Measurements from ENCODE around the gene FBN2.

Gene FBN2

DNA sequence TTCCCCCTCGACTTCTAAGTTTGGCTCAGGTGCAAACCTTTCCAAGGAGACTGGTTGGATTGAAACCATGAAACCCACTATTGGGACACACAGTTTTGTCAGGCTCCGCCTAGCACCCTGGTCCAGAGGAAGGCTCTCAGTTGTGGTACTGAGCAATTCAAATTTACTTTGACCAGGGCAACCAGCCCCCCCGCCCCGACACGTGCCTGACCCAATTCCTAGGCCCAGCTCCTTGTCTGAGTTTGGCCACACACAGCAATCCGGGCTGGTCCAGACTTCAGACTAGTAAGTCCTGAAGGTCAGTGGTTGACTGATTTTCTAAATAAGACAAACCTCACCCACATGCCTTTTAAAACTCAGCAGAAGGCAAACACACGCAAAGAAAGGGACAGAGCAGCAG is 321.8 kb downstream of the FBN2 start:
- no peak for DNase-seq (ENCODE audit: low read depth)
- TF ChIP-seq CTCF (conservative IDR thresholded peaks at IDR 0.05; ENCODE audit: control insufficient read depth, insufficient read depth, low read depth, low read length): no peak
- no peak overlapping the region for H3K4me3 ChIP-seq (ENCODE audit: control insufficient read depth, low read depth, low read length)

DNA sequence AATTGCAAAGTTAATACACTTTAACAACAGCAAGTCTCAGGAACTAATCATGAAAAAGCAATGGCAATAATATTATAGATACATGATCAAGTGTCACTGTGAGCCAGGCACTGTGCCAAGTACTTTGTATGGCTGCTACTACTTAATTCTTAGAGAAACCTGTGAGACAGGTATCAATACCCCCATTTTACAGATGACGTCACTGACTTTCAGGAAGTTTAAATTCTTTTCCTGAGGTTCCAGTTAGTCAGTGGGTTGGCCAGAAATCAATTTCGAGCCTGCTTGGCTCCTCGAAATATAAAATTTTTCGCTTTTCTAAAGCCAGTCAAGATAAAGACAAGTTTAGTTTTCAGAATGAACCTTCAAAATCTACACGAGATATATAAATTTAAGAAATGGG is 324.2 kb downstream of the FBN2 start:
- H3K4me3 ChIP-seq (ENCODE audit: control insufficient read depth, low read depth, low read length): no peak overlapping the region
- DNase-seq (ENCODE audit: low read depth): no peak
- TF ChIP-seq CTCF (conservative IDR thresholded peaks at IDR 0.05; ENCODE audit: control insufficient read depth, insufficient read depth, low read depth, low read length): no peak

DNA sequence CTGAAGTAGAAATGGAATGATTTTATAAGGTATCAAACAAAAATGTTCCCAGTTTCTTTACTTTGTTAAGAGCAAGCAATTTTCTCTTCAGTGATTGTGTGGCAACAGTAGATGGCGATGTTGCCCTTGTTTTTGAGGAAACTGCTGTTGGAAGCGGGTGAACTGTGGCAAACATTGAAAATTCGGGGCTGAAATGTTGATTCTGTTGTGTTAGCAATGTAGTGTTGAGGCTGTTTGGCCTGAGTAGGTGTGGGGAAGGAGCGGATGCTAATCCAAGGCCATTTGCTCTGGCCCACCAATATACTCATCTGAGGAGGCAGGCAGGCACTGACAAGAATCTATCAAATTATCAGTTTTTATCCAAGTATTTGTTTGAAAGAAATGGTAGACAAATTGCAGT is 324.7 kb downstream of the FBN2 start:
- TF ChIP-seq CTCF (conservative IDR thresholded peaks at IDR 0.05; ENCODE audit: control insufficient read depth, insufficient read depth, low read depth, low read length): peak; percentile 87
- no peak overlapping the region for H3K4me3 ChIP-seq (ENCODE audit: control insufficient read depth, low read depth, low read length)

DNA sequence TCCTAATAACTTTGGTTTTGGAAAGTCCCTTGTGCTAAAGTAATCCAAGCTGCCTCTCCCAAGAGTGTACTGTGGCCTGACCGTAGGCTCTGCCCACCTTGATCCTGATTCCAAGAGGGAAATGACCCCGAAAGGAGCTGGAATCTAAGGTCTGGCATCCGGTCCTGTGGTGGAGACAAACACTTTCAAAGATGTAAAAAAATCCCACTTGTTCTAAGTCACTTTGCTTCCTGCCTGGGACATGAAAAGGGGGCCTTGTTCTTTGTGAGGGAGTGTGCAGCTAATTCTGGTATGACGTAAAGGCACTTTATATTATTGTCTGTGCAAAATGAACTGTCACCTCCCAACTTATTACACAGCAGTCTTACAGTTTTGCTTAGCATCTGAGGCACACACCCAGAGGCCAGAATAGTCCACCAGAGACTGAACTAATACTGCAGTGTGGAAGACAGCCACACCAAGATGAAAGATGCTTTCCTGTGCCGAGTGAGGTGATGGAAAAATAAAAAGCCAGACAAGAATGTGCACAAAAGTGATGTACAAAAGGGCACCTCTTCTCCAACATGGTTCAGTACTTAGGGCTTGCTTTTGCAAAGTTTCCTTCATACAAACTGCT is 325.7 kb downstream of the FBN2 start:
- no peak overlapping the region for H3K4me3 ChIP-seq (ENCODE audit: control insufficient read depth, low read depth, low read length)
- no peak for TF ChIP-seq CTCF (conservative IDR thresholded peaks at IDR 0.05; ENCODE audit: control insufficient read depth, insufficient read depth, low read depth, low read length)

More for the DNA sequence above, 324.7 kb downstream of the FBN2 start:
- DNase-seq (ENCODE audit: low read depth): peak; percentile 81

GRCh38 chr5:128208436-128208835 is 329.6 kb downstream of the FBN2 start:
- TF ChIP-seq CTCF (conservative IDR thresholded peaks at IDR 0.05; ENCODE audit: control insufficient read depth, insufficient read depth, low read depth, low read length): no peak
- DNase-seq (ENCODE audit: low read depth): no peak
- H3K4me3 ChIP-seq (ENCODE audit: control insufficient read depth, low read depth, low read length): no peak overlapping the region

More for the DNA sequence above, 325.7 kb downstream of the FBN2 start:
- no peak for DNase-seq (ENCODE audit: low read depth)
